Testis (tissue), 5 donors: ENCODE data around the gene OR2T10. TPM values are rescaled to one million over a fixed set of nuclear protein-coding genes. Genes with fewer than 3 reads are reported as not detected.
"Not testable (repeated sequence)": the region's sequence is repeated elsewhere in the genome, so short reads cannot be mapped to it uniquely, and the experiment has no call there.

Source experiments
- DNase-seq: peaks from one replicate; pipeline ENCODE4 v3.0.0-alpha.2; 2019
- H3K27ac ChIP-seq, 2 donors: fragments of 200-600 bp; sonication (generic); one replicate each; pipeline ENCODE4 v1.5.1; 2019
- H3K27me3 ChIP-seq: fragments of 200-600 bp; sonication (generic); one replicate; pipeline ENCODE4 v1.5.1; 2019
- H3K36me3 ChIP-seq: fragments of 200-600 bp; sonication (generic); one replicate; pipeline ENCODE4 v1.5.1; 2017; ENCODE audit warnings: low read depth; ENCODE audit errors: missing control alignments
- H3K4me1 ChIP-seq: fragments of 200-600 bp; sonication (generic); one replicate; pipeline ENCODE4 v1.5.1; 2019
- H3K4me3 ChIP-seq, 2 donors: fragments of 200-600 bp; sonication (generic); one replicate each; pipeline ENCODE4 v1.5.1; 2017 to 2019
- H3K9me3 ChIP-seq: fragments of 200-600 bp; sonication (generic); one replicate; pipeline ENCODE4 v1.5.1; 2017
- POLR2A ChIP-seq: fragments of 450-650 bp; IDR thresholded peaks from one replicate; pipeline ENCODE4 v1.6.1; 2017; ENCODE audit warnings: antibody characterized with exemption, mild to moderate bottlenecking, moderate library complexity
- WGBS, 2 donors: methylation state at CpG; one replicate each; pipeline ENCODE4 v1.1.5; 2018; 5-methylcytosine and 5-hydroxymethylcytosine counted together
- intact Hi-C: fragments of 100-400 bp; cut with DNase I; formaldehyde crosslinking; loops from one replicate; pipeline ENCODE4 v1.15.1; 2023; ENCODE audit warnings: low total_unique reads
- long read RNA-seq, 2 donors: transcript quantifications; one replicate each; lab custom pipeline, GENCODE V29; 2026
- polyA plus RNA-seq: library from polyadenylated mRNA; stranded (reverse); fragments of 350-450 nt; fragmentation: Illumina TruSeq; extraction: RNeasy Lipid Tissue Mini Kit (QIAGEN cat#74804); gene quantifications from one replicate; pipeline ENCODE4 v1.2.3, GENCODE V29; 2014; ENCODE audit warnings: low read depth, low replicate concordance; ENCODE audit not compliant: insufficient read depth
- total RNA-seq, 2 donors: library from RNA; depleted of rRNA; stranded (reverse); fragments of >200 nt; gene quantifications; one replicate each; pipeline ENCODE4 v1.2.3, GENCODE V29; 2016
- TF ChIP-seq, protein P1 (sequence below), 3 experiments: fragments of 450-650 bp in 2 of 3; fragments of 200-600 bp in 1 of 3; sonication (generic) in 1 of 3; IDR thresholded peaks; one replicate each; pipeline ENCODE4 v1.5.1; 2016 to 2019; ENCODE audit warnings: antibody characterized with exemption in 3 of 3, mild to moderate bottlenecking in 2 of 3, moderate library complexity in 1 of 3

The OR2T10 gene, protein sequence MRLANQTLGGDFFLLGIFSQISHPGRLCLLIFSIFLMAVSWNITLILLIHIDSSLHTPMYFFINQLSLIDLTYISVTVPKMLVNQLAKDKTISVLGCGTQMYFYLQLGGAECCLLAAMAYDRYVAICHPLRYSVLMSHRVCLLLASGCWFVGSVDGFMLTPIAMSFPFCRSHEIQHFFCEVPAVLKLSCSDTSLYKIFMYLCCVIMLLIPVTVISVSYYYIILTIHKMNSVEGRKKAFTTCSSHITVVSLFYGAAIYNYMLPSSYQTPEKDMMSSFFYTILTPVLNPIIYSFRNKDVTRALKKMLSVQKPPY
- total RNA-seq (not detected), polyA plus RNA-seq (not detected)
- long read RNA-seq, donor 1, result 0 reads
- long read RNA-seq, donor 2, result 0 reads

DNA sequence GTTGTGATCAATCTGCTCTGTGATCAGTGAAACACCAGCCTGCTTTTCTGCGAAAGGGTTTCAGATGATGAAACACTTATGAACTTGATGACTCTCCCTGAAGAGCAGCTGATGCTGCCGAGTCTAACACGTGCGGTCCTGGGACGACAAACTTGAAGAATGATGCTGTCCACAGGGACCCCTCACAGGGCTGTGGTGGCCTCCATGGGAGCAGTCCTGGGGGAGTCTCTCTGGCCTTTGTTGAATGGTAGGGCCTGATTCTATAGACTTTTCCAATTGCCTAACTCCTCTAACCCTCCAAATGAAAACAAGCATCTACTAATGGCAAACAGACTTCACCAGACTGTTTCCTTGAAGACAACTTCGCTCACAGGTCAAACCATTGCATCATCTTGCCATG is at the start of gene OR2T10:
Gene OR2T10, minus strand, starts transcription at position 112 of the 400 bp plus-strand sequence. CDS start 3,932 bp downstream, outside the sequence.
- WGBS, 2 donors, result 86 to 88% methylated on average over 6 of the region's 6 CpGs
- DNase-seq, result no peak
- Histone ChIP-seq H3K9me3 (no peaks in the 10 kb centered on the region), H3K27ac (no peak within 1 kb of the TSS), H3K4me1 (no peaks in the 10 kb centered on the region), H3K27me3 (no peaks in the 10 kb centered on the region), H3K36me3 (no peaks in the 10 kb centered on the region), H3K4me3 (no peak within 1 kb of the TSS)
- intact Hi-C loops, result no loop called here
- TF ChIP-seq, protein P1, sequence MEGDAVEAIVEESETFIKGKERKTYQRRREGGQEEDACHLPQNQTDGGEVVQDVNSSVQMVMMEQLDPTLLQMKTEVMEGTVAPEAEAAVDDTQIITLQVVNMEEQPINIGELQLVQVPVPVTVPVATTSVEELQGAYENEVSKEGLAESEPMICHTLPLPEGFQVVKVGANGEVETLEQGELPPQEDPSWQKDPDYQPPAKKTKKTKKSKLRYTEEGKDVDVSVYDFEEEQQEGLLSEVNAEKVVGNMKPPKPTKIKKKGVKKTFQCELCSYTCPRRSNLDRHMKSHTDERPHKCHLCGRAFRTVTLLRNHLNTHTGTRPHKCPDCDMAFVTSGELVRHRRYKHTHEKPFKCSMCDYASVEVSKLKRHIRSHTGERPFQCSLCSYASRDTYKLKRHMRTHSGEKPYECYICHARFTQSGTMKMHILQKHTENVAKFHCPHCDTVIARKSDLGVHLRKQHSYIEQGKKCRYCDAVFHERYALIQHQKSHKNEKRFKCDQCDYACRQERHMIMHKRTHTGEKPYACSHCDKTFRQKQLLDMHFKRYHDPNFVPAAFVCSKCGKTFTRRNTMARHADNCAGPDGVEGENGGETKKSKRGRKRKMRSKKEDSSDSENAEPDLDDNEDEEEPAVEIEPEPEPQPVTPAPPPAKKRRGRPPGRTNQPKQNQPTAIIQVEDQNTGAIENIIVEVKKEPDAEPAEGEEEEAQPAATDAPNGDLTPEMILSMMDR (IDR thresholded peaks at IDR 0.05), result no peak
- no peak for TF ChIP-seq POLR2A

DNA sequence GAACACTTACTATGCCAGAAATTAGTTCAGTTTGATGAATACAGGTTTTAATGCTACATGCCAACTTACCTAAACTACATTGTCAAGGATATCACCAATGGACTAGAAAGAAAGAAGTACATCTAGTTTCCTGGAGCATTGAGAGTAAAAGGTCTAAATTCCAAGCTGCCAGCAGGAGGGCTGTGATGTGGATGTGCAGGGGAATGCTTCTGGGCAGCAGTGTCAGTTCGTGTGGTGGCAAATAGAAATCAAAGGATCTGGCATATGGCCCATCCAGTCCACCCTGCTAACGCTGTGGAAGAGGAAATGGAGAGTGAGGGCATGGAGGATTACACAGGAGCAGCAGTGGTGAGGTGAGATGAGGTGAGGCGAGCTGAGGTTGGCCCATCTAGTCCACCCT is 47.7 kb upstream of the OR2T10 start, which contains the start of gene OR2T35:
Gene OR2T35, minus strand, starts transcription at position 101 of the 400 bp plus-strand sequence. CDS start 6,020 bp downstream, outside the sequence.
- not testable (repeated sequence) for H3K4me1 ChIP-seq, H3K36me3 ChIP-seq
- WGBS, 2 donors, result 80 to 100% methylated on average over 1 of the region's 3 CpGs

DNA sequence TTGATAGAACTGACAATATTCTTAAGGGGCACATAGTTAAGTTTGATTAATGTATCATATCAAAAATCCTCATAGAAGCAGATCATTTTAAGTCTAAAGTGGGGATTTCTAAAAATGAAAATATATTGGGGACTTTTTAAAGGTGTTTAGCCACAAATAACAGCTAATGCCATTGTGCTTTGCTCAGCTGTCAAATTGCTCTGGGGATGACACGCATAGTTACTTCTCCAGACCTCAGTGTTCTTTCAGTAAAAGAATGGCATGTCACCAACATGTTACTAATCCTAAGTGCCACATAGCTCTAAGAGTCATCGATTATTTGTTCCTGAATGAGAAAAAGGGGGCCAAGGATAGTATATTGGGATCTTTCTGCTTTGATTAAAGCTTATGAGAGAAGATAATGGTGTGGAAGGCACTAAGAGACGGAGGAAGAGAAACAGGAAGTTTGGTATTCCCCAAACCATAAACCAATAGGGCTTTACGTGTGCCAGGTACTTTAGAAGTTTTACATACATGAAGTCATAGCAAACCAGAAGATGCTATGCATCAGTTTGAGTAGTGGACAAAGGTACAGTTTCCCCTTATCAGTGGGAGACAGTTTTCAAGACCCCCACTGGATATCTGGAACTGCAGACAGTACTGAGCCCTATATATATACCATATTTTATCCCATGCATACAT is 45.6 kb upstream of the OR2T10 start:
- H3K36me3 ChIP-seq, intact Hi-C loops, H3K4me3 ChIP-seq, H3K27ac ChIP-seq, DNase-seq, H3K9me3 ChIP-seq, H3K27me3 ChIP-seq, H3K4me1 ChIP-seq: not testable (repeated sequence)
- WGBS, 2 donors, result no CpG with 5 or more reads among the region's 4 CpGs

More for the DNA sequence above, 47.7 kb upstream of the OR2T10 start, which contains the start of gene OR2T35:
- H3K27ac ChIP-seq, H3K4me3 ChIP-seq, DNase-seq, H3K9me3 ChIP-seq, H3K27me3 ChIP-seq, intact Hi-C loops: not testable (repeated sequence)

DNA sequence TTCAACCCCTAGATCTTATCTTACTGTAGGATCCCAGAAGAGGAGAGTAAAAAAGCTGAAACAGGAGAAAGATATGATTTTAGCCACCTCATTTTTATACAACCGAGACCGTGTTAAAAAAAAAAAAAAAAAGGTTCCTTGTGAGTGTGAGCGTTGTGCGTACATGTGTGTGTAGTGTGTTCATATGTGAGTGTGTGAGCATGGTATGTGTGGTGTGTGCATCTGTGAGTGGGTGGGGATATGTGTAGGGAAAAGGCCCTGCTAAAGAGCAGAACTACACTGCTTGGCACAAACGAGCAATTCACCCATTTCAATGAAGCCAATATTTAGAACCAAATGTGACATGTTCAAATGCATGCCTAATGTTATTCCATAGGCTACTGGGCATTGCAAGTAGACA is 44.1 kb upstream of the OR2T10 start:
- DNase-seq, H3K36me3 ChIP-seq, H3K4me3 ChIP-seq, H3K9me3 ChIP-seq, H3K4me1 ChIP-seq, intact Hi-C loops, H3K27me3 ChIP-seq, H3K27ac ChIP-seq: not testable (repeated sequence)
- 64% methylated on average over 4 of the region's 5 CpGs; no CpG with 5 or more reads in 1 of the 2 donors for WGBS, 2 donors

DNA sequence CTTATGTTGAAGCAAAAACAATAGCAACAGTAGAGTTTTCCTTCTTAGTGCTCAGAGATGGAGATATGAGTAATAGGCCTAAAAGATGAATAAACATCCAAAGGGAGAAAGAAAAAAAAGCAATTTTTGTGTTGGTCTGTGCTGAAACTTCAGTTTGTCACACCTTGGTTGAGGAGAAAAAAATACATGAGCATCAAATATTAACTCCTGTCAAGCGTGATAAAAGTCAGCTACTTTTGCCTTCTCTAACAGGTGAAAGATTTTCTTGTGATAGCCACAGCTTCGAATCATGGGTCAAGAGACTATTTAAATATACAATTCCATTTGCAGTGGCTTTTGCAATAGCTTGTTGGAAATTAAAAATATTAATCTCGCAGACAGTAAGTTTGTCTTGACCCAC is 43.4 kb upstream of the OR2T10 start:
- H3K36me3 ChIP-seq, H3K27me3 ChIP-seq, H3K9me3 ChIP-seq, intact Hi-C loops, H3K27ac ChIP-seq, H3K4me3 ChIP-seq, DNase-seq, H3K4me1 ChIP-seq: not testable (repeated sequence)
- no CpG with 5 or more reads among the region's 3 CpGs for WGBS, 2 donors

DNA sequence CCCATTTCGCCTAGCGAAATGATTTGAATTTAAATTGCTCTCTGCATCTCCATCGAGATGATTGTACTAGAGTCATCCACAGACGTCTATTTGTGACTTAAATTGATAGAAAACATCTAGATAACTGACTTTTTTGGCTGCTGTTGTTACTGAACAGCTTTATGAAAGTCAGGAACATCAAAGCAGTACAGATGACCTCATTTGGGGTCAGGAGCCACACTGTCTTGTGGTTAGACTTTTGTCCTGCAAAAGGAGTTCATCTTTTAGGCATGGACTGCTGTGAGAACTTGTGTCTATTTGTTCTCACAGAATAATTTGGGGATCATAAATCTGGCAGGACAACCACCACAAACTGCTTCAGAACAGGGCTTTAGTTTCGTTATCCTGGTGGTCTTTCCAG is 42.2 kb upstream of the OR2T10 start:
- DNase-seq, H3K4me1 ChIP-seq, H3K27ac ChIP-seq, H3K9me3 ChIP-seq, H3K4me3 ChIP-seq, intact Hi-C loops, H3K27me3 ChIP-seq, H3K36me3 ChIP-seq: not testable (repeated sequence)
- no CpG with 5 or more reads among the region's 5 CpGs for WGBS, 2 donors

DNA sequence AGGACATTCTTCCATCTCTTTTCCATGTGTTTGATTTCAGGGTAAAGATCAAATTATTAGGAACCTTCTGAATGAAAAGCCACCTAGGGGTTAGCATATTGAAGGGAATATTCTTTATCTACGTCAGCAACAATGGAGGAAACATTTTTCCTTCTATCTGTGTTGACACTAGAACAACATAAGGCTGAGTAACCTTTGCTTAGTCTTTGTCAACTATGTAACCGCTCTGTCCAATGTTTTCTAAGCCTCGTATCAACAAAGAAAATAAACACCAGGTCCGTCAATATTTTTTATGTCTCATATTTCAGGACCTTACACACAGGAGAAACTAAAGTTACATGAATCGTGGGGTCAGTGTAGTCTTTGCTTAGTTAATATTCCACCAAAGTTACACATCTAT is 39.1 kb upstream of the OR2T10 start:
- H3K27me3 ChIP-seq, H3K9me3 ChIP-seq, DNase-seq, H3K4me3 ChIP-seq, H3K36me3 ChIP-seq, H3K4me1 ChIP-seq, H3K27ac ChIP-seq, intact Hi-C loops: not testable (repeated sequence)
- WGBS, 2 donors, result 67 to 80% methylated on average over 1 of the region's 5 CpGs

DNA sequence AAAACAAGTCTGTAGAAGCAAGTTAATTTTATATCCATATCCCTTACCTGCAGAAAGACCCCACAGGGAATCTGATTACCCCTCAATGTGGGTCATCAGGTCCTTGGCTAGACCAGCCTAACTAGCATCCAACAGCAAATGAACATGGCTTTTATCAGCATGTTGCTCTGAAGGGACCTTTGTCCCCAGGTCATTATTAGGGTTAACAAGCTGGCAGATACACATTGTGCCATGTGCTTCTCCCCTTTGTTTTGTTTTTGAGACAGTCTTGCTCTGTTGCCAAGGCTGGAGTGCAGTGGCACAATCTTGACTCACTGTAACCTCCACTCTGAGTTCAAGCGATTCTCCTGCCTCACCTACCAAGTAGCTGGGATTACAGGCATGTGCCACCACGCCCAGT is 37.5 kb upstream of the OR2T10 start, which contains the start of gene OR2T11:
Gene OR2T11, minus strand, starts transcription at position 101 of the 400 bp plus-strand sequence. CDS start 7,963 bp downstream, outside the sequence.
- H3K27ac ChIP-seq, DNase-seq, H3K9me3 ChIP-seq, H3K27me3 ChIP-seq, H3K4me1 ChIP-seq, H3K36me3 ChIP-seq, H3K4me3 ChIP-seq, intact Hi-C loops: not testable (repeated sequence)
- whole genome bisulfite sequencing, 2 donors, result no CpG with 5 or more reads among the region's 2 CpGs
